ENCODE measurements around the gene AP1M1.

AP1M1 gene

GRCh38 chr19:16185123-16185767 is 12.5 kb upstream of the AP1M1 start, which contains the start of gene FAM32A:
Gene FAM32A, plus strand, starts transcription at chr19:16185410. Its CDS starts 33 bp downstream, at chr19:16185443.
- peak; percentile 91 to 98 (median 97) for DNase-seq (ENCODE audit: low read depth in 3 of 3)

GRCh38 chr19:16185768-16186123 is 12.0 kb upstream of the AP1M1 start:
- DNase-seq (ENCODE audit: low read depth in 3 of 3): peak in 1 of 3 experiments; percentile 20

- DNase-seq (ENCODE audit: low read depth in 3 of 3): no peak
Observed at GRCh38 chr19:16188521-16188920, 9.2 kb upstream of the AP1M1 start.

GRCh38 chr19:16190198-16190597 is 7.5 kb upstream of the AP1M1 start:
- DNase-seq (ENCODE audit: low read depth in 3 of 3): no peak

GRCh38 chr19:16190736-16191135 is 7.0 kb upstream of the AP1M1 start:
- DNase-seq (ENCODE audit: low read depth in 3 of 3): no peak

- no peak for DNase-seq (ENCODE audit: low read depth in 3 of 3)
Observed at GRCh38 chr19:16191216-16191908, 6.3 kb upstream of the AP1M1 start.

GRCh38 chr19:16193466-16193865 is 4.2 kb upstream of the AP1M1 start:
- no peak for DNase-seq (ENCODE audit: low read depth in 3 of 3)

- no peak for DNase-seq (ENCODE audit: low read depth in 3 of 3)
Observed at GRCh38 chr19:16197188-16197621, 506 bp upstream of the AP1M1 start.

- DNase-seq (ENCODE audit: low read depth in 3 of 3): no peak
Observed at GRCh38 chr19:16198370-16198651, 600 bp downstream of the AP1M1 start.

- DNase-seq (ENCODE audit: low read depth in 3 of 3): no peak
Observed at GRCh38 chr19:16199275-16199932, 1.7 kb downstream of the AP1M1 start.

- no peak for DNase-seq (ENCODE audit: low read depth in 3 of 3)
Observed at GRCh38 chr19:16200038-16201010, 2.6 kb downstream of the AP1M1 start.

GRCh38 chr19:16201011-16201391 is 3.3 kb downstream of the AP1M1 start:
- no peak for DNase-seq (ENCODE audit: low read depth in 3 of 3)

GRCh38 chr19:16202320-16203255 is 4.9 kb downstream of the AP1M1 start:
- no peak for DNase-seq (ENCODE audit: low read depth in 3 of 3)

GRCh38 chr19:16203256-16204004 is 5.7 kb downstream of the AP1M1 start:
- no peak for DNase-seq (ENCODE audit: low read depth in 3 of 3)

- no peak for DNase-seq (ENCODE audit: low read depth in 3 of 3)
Observed at GRCh38 chr19:16204005-16204294, 6.2 kb downstream of the AP1M1 start.

GRCh38 chr19:16205205-16206045 is 7.7 kb downstream of the AP1M1 start:
- no peak for DNase-seq (ENCODE audit: low read depth in 3 of 3)

GRCh38 chr19:16206046-16206605 is 8.4 kb downstream of the AP1M1 start:
- DNase-seq (ENCODE audit: low read depth in 3 of 3): no peak

- no peak for DNase-seq (ENCODE audit: low read depth in 3 of 3)
Observed at GRCh38 chr19:16206637-16207036, 8.9 kb downstream of the AP1M1 start.

GRCh38 chr19:16207063-16207462 is 9.4 kb downstream of the AP1M1 start:
- DNase-seq (ENCODE audit: low read depth in 3 of 3): no peak

Data from stimulated activated CD4-positive, alpha-beta T cell treated with anti-CD3 and anti-CD28 coated beads, TNF-alpha, amount 100 ng/mL, for 4 hours (primary cell).